Measurements from ENCODE around the gene SLC25A53.

Gene SLC25A53

DNA sequence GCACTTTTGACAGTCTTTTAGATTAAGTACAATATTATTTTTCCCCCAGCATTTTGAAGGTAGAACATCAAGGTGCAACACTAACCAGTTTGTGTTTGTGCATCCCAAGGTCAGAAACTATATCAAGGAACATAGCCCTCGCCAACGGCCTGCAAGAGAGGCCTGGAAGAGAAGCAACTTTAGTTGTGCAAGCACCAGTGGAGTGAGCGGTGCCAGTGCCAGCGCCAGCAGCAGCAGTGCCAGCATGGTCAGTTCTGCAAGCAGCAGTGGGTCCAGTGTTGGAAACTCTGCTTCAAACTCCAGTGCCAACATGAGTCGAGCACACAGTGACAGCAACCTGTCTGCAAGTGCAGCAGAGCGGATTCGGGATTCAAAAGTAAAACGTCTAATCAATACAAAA is 31.1 kb upstream of the SLC25A53 start:
- no peak overlapping the region for H3K4me3 ChIP-seq (ENCODE audit: low read depth, low read length)
- no peak for DNase-seq (ENCODE audit: low read depth)
- TF ChIP-seq, protein P1, sequence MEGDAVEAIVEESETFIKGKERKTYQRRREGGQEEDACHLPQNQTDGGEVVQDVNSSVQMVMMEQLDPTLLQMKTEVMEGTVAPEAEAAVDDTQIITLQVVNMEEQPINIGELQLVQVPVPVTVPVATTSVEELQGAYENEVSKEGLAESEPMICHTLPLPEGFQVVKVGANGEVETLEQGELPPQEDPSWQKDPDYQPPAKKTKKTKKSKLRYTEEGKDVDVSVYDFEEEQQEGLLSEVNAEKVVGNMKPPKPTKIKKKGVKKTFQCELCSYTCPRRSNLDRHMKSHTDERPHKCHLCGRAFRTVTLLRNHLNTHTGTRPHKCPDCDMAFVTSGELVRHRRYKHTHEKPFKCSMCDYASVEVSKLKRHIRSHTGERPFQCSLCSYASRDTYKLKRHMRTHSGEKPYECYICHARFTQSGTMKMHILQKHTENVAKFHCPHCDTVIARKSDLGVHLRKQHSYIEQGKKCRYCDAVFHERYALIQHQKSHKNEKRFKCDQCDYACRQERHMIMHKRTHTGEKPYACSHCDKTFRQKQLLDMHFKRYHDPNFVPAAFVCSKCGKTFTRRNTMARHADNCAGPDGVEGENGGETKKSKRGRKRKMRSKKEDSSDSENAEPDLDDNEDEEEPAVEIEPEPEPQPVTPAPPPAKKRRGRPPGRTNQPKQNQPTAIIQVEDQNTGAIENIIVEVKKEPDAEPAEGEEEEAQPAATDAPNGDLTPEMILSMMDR (conservative IDR thresholded peaks at IDR 0.05; ENCODE audit: low read depth, low read length) = no peak

GRCh38 chrX:104183685-104184084 is 26.9 kb upstream of the SLC25A53 start:
- no peak for DNase-seq (ENCODE audit: low read depth)
- TF ChIP-seq, protein P1 (conservative IDR thresholded peaks at IDR 0.05; ENCODE audit: low read depth, low read length) = no peak
- H3K4me3 ChIP-seq (ENCODE audit: low read depth, low read length) = no peak overlapping the region

DNA sequence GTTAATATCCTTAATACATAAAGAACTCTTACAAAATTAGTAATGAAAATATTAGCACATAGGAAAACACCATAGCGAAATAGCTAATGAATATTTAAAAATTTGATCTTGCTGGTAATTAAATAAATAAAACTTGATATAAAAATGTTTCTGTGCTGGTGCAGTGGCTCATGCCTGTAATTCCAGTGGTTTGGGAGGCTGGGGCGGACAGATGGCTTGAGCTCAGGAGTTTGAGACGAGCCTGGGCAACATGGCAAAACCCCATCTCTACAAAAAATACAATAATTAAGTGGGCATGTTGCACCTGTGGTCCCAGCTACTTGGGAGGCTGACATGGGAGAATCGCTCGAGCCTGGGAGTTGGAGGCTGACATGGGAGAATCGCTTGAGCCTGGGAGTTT is 17.0 kb upstream of the SLC25A53 start:
- no peak for DNase-seq (ENCODE audit: low read depth)

GRCh38 chrX:104172788-104173187 is 16.0 kb upstream of the SLC25A53 start:
- TF ChIP-seq, protein P1 (conservative IDR thresholded peaks at IDR 0.05; ENCODE audit: low read depth, low read length) = no peak
- DNase-seq (ENCODE audit: low read depth) = peak; percentile 41
- no peak overlapping the region for H3K4me3 ChIP-seq (ENCODE audit: low read depth, low read length)

More for the DNA sequence above, 17.0 kb upstream of the SLC25A53 start:
- H3K4me3 ChIP-seq (ENCODE audit: low read depth, low read length) = no peak overlapping the region
- TF ChIP-seq, protein P1 (conservative IDR thresholded peaks at IDR 0.05; ENCODE audit: low read depth, low read length) = no peak

- peak; percentile 18 for DNase-seq (ENCODE audit: low read depth)
- TF ChIP-seq, protein P1 (conservative IDR thresholded peaks at IDR 0.05; ENCODE audit: low read depth, low read length) = no peak
- H3K4me3 ChIP-seq (ENCODE audit: low read depth, low read length) = no peak overlapping the region
These were observed 15.3 kb upstream of the SLC25A53 start for GRCh38 chrX:104172121-104172520.

DNA sequence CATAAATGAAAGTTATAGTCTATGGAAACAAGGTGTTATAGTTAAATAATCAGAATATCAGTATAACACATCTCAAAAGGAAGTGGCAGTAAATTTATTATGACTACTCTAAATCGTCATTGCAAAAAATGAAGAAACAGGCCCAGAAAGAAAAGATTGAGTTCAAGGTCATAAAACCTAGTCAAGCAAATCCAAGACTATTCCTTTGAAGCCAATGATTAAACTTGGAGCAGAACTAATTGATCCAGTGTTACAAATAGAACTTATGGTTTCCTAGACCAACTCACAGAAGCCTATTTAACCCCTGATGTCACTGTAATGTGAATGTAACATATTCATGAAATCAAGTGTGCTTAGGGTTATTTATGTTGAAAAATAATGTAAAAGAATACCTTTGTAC is 11.3 kb upstream of the SLC25A53 start:
- TF ChIP-seq, protein P1 (conservative IDR thresholded peaks at IDR 0.05; ENCODE audit: low read depth, low read length) = no peak
- DNase-seq (ENCODE audit: low read depth) = no peak
- peak overlapping the region; percentile 79 for H3K4me3 ChIP-seq (ENCODE audit: low read depth, low read length)

DNA sequence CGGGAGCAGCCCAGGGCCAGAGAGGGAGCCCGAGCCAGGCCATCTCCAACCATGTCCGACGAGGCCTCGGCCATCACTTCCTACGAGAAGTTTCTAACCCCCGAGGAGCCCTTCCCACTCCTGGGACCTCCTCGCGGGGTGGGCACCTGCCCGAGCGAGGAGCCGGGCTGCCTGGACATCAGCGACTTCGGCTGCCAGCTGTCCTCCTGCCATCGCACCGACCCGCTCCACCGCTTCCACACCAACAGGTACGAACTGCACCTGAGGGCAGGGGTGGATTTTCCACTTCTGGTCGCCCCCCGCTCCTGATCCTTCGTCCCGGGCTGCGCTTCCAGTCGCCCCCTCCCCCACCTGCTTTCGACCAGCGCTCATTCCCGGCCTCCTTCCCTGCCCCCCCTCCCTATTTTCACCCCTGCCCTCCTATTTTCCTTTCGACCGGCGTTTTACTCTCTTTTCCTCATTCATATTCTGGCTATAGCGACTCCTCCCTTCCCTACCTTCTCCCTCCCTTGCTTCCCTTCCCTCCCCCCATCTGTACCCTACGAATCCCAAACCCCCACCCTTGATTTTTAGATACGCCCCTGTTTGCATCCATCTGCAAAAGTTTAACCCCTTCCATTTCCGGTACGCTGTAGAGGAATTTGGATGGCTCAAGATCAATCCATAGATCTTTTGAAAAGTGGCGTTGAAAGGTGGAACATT is 10.1 kb upstream of the SLC25A53 start:
- TF ChIP-seq, protein P1 (conservative IDR thresholded peaks at IDR 0.05; ENCODE audit: low read depth, low read length) = no peak
- H3K4me3 ChIP-seq (ENCODE audit: low read depth, low read length) = peak overlapping the region; percentile 79
- no peak for DNase-seq (ENCODE audit: low read depth)
